ENCODE results near the gene MMP19.

DNA sequence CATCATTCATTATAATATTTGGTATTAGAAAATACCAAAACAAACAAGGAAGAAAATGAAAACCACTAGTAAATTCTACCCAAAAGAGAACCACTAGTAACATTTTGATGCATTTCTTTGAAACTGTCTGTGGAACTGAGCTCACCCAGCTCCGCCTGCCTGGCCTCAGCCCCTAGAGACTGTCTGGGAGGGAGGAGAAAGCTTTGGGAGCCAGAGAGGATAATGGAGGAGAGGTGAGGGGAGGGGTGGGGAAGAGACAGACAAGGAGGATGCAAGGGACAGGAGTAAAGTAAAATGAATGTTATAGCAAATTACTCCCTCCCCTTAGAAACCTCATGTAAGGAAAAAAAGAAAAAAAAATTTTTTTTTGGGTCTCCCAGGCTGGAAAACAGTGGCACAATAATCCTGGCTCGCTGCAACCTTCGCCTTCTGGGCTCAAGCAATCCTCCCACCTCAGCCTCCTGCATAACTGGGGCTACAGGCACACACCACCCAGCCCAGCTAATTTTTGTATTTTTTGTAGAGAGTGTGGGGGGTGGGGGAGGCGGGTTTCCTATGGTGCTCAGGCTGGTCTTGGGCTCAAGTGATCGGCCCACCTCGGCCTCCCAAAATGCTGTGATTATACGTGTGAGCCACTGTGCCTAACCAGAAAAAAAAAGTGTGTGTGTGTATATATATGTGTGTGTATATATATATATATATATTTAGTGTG is 3.2 kb upstream of the MMP19 start:
- no peak for TF ChIP-seq CTCF (conservative IDR thresholded peaks at IDR 0.05 in 1 of 2, IDR thresholded peaks at IDR 0.05 in 1 of 2; ENCODE audit: extremely low read depth in 1 of 2, insufficient read depth in 1 of 2, low read depth in 1 of 2, low read length in 2 of 2)
- TF ChIP-seq EZH2 (IDR thresholded peaks at IDR 0.05; ENCODE audit: borderline replicate concordance, low read length): no peak

Data from mammary epithelial cell (primary cell).